ENCODE data around the gene MAGEA3. TPM values are rescaled to one million over a fixed set of nuclear protein-coding genes. Genes with fewer than 3 reads are reported as not detected.
"Not testable (repeated sequence)": the region's sequence is repeated elsewhere in the genome, so short reads cannot be mapped to it uniquely, and the experiment has no call there.

The MAGEA3 gene
- total and polyA plus RNA-seq, 2 donors (not counting 1 experiment from before 2014, with no cell fraction given): not detected

DNA sequence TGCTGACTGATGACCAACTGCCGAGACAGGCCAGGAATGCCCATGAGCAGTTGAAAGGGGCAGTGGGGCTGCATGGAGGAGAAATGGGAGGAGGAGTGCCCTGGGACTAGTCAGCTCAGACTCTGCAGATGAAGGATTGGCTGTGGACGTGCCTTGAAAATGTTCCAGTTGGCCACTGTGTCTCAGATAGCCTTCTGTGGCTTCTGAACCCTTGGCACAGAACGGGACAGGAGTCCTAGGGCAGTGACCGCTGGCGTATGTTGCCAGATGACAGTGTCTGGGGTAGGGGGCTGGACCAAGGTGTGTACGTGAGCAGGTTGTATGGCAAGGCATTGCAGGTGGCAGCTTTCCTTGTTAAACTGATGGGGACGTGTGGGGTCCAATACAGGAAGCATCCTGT, 7.9 kb downstream of the MAGEA3 start:
- DNase-seq (ENCODE audit: low read depth in 2 of 2); H3K27me3 ChIP-seq (ENCODE audit: control insufficient read depth, insufficient read depth, low read length); H3K9ac ChIP-seq (ENCODE audit: insufficient read depth, low read length); H3K36me3 ChIP-seq (ENCODE audit: control insufficient read depth, insufficient read depth, low read length); H4K20me1 ChIP-seq (ENCODE audit: control insufficient read depth, extremely low read depth, insufficient read depth, low read length); H3K4me3 ChIP-seq (replicated peaks in 1 of 4; ENCODE audit: control extremely low read depth in 1 of 4, insufficient read depth in 1 of 4, low read depth in 3 of 4, low read length in 4 of 4); H3K27ac ChIP-seq (ENCODE audit: insufficient read depth, low read length); H3K4me2 ChIP-seq (ENCODE audit: extremely low read depth, insufficient read depth, low read length); H3K4me1 ChIP-seq (ENCODE audit: control insufficient read depth, extremely low read depth, insufficient read depth, low read length); H2AFZ ChIP-seq (ENCODE audit: low read length); H3K9me3 ChIP-seq (ENCODE audit: control insufficient read depth, insufficient read depth, low read depth, low read length); H3K79me2 ChIP-seq (ENCODE audit: control insufficient read depth, insufficient read depth, low read length): not testable (repeated sequence)

DNA sequence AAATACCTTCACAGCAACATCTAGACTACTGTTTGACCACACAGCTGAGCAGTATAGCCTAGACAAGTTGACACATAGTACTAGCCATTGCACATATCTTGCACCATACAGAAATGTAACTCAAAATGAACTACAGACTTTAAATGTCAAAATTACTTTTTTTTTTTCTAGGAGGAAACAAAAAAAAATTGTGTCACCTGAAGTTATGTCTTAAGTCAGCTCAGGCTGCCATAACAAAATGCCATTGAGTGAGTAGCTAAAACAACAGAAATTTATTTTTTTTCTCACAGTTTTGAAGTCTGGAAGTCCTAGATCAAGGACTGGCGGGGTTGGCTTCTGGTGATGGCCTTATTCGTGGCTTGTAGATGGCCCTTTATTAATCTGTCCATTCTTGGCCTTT, 10.6 kb downstream of the MAGEA3 start, which contains the start of gene CSAG2:
Gene CSAG2, minus strand, starts transcription at position 101 of the 400 bp plus-strand sequence. CDS start 161 bp downstream, outside the sequence.
- not testable (repeated sequence) for H3K36me3 ChIP-seq (ENCODE audit: control insufficient read depth, insufficient read depth, low read length); H3K79me2 ChIP-seq (ENCODE audit: control insufficient read depth, insufficient read depth, low read length); DNase-seq (ENCODE audit: low read depth in 2 of 2); H3K9me3 ChIP-seq (ENCODE audit: control insufficient read depth, insufficient read depth, low read depth, low read length); H3K9ac ChIP-seq (ENCODE audit: insufficient read depth, low read length); H3K4me3 ChIP-seq (replicated peaks in 1 of 4; ENCODE audit: control extremely low read depth in 1 of 4, insufficient read depth in 1 of 4, low read depth in 3 of 4, low read length in 4 of 4); H4K20me1 ChIP-seq (ENCODE audit: control insufficient read depth, extremely low read depth, insufficient read depth, low read length); H3K27me3 ChIP-seq (ENCODE audit: control insufficient read depth, insufficient read depth, low read length); H3K4me2 ChIP-seq (ENCODE audit: extremely low read depth, insufficient read depth, low read length); H2AFZ ChIP-seq (ENCODE audit: low read length); H3K27ac ChIP-seq (ENCODE audit: insufficient read depth, low read length); H3K4me1 ChIP-seq (ENCODE audit: control insufficient read depth, extremely low read depth, insufficient read depth, low read length)

DNA sequence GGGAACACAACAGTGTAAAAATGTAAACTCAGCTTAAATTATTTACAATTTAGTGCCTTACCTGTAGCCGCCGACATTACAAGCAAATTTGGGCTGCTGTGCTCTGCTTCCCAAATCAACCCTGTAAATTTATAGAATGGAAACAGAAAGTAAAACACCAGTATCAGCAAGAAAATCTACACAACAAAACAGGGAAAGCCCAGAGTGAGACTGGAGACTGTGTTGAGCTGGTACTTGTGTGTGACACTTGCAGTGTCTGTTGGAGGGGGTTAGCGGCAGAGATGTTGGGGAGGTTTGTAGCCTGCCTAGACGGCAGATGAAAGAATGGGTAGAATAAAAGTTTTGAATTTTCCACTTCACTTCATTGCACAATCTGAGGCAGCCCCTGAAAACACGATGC, 14.6 kb downstream of the MAGEA3 start:
- H3K79me2 ChIP-seq (ENCODE audit: control insufficient read depth, insufficient read depth, low read length); H3K9me3 ChIP-seq (ENCODE audit: control insufficient read depth, insufficient read depth, low read depth, low read length); H4K20me1 ChIP-seq (ENCODE audit: control insufficient read depth, extremely low read depth, insufficient read depth, low read length); H3K36me3 ChIP-seq (ENCODE audit: control insufficient read depth, insufficient read depth, low read length); H3K4me2 ChIP-seq (ENCODE audit: extremely low read depth, insufficient read depth, low read length); H3K27ac ChIP-seq (ENCODE audit: insufficient read depth, low read length); H3K4me3 ChIP-seq (replicated peaks in 1 of 4; ENCODE audit: control extremely low read depth in 1 of 4, insufficient read depth in 1 of 4, low read depth in 3 of 4, low read length in 4 of 4); H3K27me3 ChIP-seq (ENCODE audit: control insufficient read depth, insufficient read depth, low read length); DNase-seq (ENCODE audit: low read depth in 2 of 2); H2AFZ ChIP-seq (ENCODE audit: low read length); H3K4me1 ChIP-seq (ENCODE audit: control insufficient read depth, extremely low read depth, insufficient read depth, low read length); H3K9ac ChIP-seq (ENCODE audit: insufficient read depth, low read length): not testable (repeated sequence)

DNA sequence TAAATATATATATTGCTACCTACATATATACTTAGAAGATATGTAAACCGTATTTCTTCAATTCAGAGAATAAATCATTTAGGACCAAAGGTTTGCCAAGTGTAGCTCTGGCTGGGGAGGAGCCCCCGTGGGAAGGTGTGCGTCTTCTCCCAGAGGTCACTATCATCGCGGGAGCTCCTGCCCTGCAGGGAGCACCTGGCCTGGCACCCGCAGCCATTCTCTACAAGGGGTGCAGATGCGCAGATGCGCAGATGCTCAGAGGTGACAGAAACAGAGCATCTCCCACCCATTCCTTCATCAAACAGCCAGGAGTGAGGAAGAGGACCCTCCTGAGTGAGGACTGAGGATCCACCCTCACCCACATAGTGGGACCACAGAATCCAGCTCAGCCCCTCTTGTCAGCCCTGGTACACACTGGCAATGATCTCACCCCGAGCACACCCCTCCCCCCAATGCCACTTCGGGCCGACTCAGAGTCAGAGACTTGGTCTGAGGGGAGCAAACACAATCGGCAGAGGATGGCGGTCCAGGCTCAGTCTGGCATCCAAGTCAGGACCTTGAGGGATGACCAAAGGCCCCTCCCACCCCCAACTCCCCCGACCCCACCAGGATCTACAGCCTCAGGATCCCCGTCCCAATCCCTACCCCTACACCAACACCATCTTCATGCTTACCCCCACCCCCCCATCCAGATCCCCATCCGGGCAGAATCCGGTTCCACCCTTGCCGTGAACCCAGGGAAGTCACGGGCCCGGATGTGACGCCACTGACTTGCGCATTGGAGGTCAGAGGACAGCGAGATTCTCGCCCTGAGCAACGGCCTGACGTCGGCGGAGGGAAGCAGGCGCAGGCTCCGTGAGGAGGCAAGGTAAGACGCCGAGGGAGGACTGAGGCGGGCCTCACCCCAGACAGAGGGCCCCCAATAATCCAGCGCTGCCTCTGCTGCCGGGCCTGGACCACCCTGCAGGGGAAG, 15.5 kb downstream of the MAGEA3 start, which contains the start of gene MAGEA2B:
Gene MAGEA2B, plus strand, starts transcription at position 814 of the 973 bp plus-strand sequence. CDS start 2,479 bp downstream, outside the sequence.
- not testable (repeated sequence) for H3K4me3 ChIP-seq (replicated peaks in 1 of 4; ENCODE audit: control extremely low read depth in 1 of 4, insufficient read depth in 1 of 4, low read depth in 3 of 4, low read length in 4 of 4); H3K9ac ChIP-seq (ENCODE audit: insufficient read depth, low read length); DNase-seq (ENCODE audit: low read depth in 2 of 2); H3K4me1 ChIP-seq (ENCODE audit: control insufficient read depth, extremely low read depth, insufficient read depth, low read length); H3K9me3 ChIP-seq (ENCODE audit: control insufficient read depth, insufficient read depth, low read depth, low read length); H3K36me3 ChIP-seq (ENCODE audit: control insufficient read depth, insufficient read depth, low read length); H4K20me1 ChIP-seq (ENCODE audit: control insufficient read depth, extremely low read depth, insufficient read depth, low read length); H3K27me3 ChIP-seq (ENCODE audit: control insufficient read depth, insufficient read depth, low read length); H2AFZ ChIP-seq (ENCODE audit: low read length); H3K4me2 ChIP-seq (ENCODE audit: extremely low read depth, insufficient read depth, low read length); H3K79me2 ChIP-seq (ENCODE audit: control insufficient read depth, insufficient read depth, low read length); H3K27ac ChIP-seq (ENCODE audit: insufficient read depth, low read length)
